HG02610 (cell line): ENCODE measurements around the gene RSPO1.

ENCODE experiments used
- ATAC-seq: cut with Tn5 transposase; IDR thresholded peaks from one replicate; pipeline ENCODE4 v1.9.1; 2021; ENCODE audit warnings: mild to moderate bottlenecking, moderate library complexity; ENCODE audit not compliant: unreplicated experiment

The RSPO1 gene

DNA sequence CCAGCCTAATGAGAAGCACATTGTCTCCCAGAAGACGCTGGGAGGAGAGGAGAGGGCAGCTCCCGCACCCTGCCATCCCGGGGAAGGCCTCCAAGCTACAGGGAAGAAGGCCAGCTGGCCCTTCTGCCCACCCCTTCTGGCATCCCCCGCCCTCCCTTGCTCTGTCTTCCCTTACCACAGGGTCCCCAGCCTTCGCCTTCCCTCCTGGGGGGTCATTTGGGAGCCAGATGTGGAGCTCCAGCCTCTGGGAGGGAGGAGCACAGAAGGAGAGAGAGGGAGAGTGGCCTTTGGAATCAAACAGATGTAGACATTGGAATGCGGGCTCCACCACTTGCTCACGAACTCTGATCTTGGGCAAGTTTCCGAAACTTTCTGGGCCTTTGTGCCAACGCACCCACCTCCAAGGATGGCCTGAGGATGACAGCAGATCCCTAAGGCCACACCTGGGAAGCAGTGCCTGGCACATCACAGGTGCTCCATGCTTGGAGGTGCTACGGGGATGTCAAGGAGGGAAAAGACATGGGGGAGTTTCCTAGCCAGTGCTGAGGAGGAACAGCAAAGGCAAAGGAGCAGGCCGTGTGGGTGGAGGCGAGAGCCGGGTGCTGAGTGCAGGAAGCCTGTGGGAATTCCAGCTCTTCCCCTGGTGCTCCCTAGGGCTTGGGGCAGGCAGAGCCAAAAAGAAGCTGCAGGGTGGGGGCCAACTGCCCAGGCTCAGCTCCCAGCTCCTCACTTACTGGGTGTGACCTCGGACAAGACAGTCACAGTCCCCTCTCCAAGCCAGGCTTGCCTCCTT, 23.1 kb upstream of the RSPO1 start:
- ATAC-seq: no peak

- no peak for ATAC-seq
Observed at GRCh38 chr1:37656881-37657280, 22.2 kb upstream of the RSPO1 start.

DNA sequence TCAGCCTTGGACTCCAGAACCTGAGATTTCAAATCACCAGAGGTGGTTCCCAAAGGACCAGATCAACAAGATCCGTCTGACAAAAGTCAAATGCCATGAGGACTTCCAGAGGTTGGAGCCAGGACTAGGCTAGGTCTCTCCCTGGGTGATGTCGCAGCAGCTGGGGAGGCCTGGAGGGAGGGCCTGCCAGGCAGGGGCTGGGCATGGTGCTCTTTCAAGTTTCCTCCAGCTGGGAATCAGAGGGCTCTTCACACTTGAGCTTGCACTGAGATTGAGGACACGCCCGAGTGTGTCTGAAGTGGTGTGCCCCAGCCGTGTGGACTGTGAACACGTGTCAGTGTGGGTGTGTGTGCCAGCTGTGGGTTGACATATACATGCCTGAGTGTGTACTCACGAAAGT, 21.3 kb upstream of the RSPO1 start:
- ATAC-seq: no peak

DNA sequence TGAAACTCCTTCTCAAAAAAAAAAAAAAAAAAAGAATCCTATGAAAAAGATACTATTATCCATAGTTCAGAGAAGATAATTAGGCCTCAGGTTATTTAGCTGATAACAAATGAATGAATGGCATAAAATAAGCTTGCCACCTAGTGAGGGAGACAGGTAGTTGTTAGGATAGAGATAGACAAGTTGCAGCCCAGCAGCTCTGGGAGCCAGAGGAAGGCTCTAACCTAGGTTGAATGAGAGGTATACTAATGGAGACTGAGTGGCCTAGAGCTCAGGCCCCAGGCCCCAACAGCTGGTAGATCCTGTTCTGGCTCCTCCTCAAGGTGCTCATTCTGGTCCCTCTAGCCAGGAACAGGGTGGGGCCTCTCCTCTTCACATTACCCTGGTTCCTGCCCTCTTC, 20.6 kb upstream of the RSPO1 start:
- ATAC-seq: no peak

- no peak for ATAC-seq
Observed at GRCh38 chr1:37653906-37654305, 19.2 kb upstream of the RSPO1 start.

DNA sequence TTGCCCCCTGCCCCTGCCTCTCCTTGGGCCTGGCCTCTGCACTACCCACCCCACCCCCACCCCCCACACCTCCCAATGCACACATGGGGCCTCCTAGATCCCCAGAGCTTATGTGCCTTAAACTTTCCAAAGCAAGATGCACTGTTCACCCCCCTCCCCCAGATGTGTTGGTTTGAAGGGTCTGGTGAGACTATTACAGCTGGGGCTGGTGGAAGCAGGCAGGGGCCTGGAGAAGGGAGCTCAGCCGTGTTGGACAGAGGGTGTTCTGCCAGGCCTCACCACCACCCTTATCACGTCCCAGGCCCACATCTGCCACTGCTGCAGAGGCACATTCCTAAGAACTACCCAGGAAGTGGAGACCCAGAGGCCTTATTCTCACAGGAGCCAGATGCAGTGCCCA, 18.3 kb upstream of the RSPO1 start:
- no peak for ATAC-seq

DNA sequence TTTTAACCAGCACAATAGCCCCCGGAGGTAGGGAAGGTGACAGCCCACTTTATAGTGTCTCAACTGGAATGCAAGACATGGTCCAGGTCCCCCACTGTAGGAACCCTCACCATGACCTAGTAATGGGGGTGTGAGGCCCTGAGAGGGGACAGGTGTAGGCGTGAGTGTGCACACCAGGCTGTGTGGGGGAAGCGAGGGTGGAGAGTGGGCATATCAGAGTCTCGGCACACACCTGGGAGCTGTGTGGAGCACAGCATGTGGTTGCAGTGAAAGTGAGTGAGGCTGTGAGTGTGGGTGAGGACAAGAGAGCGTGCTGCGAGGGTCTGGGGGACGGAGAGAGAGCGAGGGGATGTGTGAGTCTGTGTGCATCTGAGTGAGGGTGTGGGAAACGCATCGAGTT, 17.1 kb upstream of the RSPO1 start:
- no peak for ATAC-seq

DNA sequence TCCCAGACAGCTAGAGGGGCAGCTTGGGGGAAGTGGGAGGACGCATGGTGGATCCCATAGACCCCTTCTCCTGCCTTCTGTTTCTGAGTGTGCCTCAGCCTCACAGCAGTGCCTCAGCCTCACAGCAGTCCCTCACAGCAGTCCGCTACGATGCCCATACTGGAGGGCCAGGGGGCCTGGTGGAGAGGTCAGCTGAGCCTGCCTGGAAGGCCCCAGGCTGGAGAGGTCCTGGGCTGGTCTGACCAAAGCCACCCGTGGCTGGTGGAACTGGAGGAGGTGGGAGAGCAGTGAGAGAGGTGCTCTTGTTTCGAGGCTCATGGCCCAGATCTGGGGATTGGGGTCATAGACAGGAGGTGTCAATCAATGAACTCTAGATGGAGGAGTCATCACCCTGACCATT, 16.0 kb upstream of the RSPO1 start:
- ATAC-seq: no peak

DNA sequence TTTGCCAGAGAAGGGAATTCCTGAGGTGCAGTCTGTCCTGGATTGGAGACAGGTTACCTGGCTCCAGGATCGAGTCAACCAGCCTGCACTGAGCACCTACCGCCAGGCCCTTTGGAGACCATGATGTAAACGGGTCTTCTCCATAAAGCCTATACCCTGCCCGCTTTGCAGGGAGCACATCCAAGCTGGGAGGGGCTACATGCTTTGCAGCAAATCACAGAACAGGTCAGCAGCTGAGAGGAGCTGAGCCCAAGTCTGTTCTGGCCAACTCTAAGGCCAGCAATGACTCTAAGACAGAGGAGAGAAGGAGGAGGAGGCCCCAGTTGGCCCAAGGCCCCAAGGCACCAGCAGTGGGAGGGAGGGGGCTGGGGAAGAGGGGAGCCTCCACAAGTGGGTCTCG, 15.5 kb upstream of the RSPO1 start:
- no peak for ATAC-seq

DNA sequence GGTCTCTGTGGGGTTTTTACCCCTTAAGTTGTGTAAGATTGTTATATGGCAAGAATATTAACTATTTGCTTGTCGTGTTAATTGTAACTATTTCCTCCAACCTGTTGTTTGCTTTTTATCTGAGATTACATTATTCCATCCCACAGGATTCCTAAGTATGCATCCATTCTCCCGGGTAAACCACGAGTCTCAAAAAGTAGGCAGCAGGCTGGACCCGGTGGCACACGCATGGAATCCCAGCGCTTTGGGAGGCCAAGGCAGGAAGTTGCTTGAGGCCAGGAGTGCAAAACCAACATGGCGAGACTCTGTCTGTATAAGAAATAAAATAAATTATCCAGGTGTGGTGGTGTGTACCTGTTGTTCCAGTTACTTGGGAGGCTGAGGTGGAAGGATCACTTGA, 12.6 kb upstream of the RSPO1 start:
- ATAC-seq: no peak

GRCh38 chr1:37641059-37641458, 6.4 kb upstream of the RSPO1 start:
- no peak for ATAC-seq

DNA sequence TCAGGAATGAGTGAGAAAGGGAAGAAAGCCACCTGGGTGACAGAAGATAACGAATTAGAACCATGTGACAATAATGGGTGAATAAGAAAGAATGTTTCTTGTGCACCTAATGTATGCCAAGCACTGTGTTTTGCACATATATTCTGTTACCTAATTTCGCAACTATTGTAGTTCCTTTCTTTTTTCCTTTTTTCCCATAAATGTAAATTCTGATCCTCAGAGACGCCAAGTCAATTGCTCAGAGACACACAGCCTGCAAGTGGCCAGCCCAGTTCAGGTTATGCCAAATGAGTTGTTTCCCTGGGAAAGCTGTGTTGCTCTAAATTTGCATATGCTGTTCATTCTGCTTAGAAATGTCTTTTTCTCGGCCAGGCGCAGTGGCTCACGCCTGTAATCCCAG, 1.7 kb upstream of the RSPO1 start:
- ATAC-seq: no peak

GRCh38 chr1:37634992-37635902, 555 bp upstream of the RSPO1 start:
- no peak for ATAC-seq

DNA sequence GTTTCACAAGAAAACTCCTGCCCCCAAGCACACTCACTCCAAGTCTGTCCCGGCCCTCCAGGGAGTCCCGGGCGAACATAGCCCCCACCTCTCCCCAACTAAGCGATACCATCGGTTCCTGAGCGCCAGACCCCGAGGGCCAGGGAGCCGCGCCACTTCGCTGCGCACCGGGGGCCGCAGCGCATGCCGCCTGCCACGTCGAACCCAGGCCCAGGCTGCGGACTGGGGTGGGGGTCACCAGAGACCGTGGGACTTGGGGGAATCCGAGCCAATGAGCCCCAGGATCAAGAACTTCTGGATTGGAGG, 801 bp downstream of the RSPO1 start:
- ATAC-seq: no peak

DNA sequence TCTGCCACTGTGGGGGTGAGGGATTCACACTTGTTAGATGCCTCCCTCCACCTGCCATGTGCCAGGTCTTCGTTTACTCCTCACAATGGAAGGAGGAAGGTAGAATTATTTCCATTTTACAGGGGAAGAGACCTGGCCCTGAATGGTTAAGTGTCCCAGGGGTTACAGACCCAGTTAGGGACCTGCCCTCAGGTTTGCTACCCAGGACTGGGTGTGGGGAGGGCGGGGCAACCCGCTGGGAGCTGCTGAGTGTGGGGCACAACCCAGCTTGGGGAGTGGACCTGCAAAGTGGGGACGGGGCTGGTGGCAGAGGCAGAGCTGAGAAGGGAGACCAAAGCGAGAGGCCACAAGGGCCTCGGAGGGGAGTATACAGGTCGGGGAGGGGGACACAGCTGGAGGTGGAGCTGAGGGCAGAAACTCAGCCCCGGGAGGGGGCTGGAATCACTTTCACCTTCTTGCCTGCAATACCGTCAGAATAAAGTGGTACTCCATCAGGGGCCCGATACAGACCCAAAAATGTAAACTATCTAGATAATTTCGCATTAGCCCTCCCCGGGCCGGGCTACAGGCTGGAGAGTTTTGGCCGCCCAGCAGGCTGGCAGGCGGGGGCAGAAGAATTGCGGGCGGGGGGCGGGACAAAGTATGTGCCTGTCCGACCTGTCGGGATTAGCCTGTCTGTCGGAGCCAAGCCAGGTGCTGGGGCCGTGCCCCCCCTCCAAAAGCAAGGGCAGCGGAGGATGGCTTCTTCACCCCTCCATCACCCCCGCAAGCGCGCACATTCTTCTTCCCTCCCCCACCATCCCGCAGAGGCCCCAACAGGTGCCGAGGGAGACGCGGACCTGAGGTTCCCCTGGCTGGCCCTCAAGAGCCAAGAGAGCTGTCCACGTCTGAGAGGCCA, 1.4 kb downstream of the RSPO1 start:
- ATAC-seq: no peak

- no peak for ATAC-seq
Observed at GRCh38 chr1:37631036-37631435, 3.7 kb downstream of the RSPO1 start.

DNA sequence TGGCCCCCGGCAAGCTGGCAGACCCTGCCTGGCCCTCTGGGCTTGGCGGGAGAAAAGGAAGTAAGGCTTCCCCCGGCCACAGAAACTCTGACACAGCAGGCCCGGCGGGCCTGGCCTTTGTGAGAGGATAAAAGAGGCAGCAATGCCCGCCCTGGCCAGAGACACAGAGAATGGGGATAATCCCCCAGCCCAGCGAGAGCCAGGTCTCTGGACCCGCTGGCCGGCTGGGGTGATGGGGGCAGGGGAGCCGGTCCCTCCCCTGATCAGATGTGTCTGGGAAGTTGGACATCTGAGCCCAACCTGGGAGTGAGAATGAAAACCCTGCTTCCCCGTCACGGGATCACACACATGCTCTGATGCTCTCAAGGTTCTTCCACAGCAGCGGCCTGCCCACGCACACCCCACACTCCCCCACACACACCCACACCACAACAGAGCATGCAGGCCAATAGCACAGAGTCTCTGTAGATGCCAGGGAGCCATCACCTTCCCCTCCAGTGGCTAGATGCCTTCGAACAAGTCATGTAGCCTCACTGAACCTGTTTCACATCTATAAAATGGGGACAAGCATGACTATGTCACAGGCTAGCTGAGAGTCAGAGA, 4.2 kb downstream of the RSPO1 start:
- ATAC-seq: no peak

DNA sequence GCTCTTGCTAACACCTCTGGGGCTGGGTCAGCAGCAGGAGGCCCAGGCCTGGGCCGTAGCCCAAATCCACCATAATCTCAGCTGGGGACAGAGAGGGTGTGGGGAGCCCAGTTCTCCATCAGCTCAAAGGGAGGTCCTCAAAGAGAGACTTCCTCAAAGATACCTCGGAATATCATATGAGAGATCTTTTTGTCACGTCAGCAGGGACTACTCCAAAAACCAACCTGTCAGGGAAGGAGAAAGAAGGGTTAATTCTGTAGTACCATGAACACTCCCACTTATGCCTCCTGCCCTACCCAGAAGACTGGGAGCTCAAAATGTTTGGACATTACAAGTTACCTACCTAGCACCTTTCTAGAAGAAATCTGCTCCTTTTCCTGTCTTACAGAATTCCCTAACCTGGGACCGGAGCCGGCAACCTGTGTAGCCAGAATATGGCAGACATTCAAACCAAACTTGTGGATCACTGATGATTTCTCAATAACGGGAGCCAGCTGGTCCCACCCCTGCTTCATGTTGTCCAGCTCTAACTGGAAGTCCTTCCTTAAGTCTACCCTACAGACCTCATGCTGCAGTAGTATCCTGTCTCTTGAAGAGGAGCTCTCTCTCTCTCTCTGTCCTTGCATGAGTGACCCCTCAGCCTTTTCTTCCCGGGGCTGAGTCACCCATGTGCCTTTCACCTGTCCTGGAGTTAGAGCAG, 4.8 kb downstream of the RSPO1 start:
- ATAC-seq: no peak

DNA sequence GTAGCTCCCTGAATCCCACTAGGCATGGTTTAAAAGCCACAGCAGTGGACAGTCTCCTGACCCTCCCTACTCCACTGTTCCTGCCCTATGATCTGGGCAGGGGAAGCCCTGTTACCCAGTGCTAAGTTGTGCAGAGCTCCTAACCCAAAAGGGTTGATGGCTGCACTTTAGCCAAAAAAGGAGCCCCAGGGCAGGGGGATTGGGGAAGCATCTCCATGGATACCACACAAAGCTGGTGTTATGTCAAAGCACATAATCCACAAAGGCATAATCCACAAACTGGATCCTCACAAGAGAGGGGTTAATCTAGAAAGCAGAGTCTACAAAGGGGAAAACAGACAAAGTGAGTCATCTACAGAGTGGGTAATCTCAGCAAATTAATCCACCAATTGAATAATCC, 5.7 kb downstream of the RSPO1 start:
- no peak for ATAC-seq

DNA sequence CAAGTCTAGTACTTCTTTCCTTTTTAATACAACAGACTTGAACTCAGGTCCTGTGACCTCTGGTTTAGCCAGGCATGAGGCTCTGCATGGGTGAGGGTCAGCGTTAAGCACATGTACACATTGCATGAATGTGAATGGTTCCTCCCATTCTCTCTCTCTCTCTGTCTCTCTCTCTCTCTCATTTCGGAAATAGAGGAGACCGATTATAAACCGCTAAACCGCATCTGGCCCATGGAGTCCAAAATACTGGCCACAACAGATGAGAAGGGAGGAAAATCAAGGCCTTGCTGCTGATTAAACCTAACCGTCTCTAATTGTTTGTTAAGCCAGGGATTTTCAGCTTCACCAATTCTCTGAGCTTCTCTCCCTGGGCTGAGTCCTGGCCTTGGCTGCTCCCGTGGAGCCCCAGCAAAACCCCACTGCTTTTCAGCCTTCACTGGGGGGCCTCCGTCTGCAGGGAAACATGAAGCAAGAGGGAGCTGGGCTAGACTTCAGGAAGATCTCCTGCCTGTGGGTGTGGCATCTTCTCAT, 6.6 kb downstream of the RSPO1 start:
- no peak for ATAC-seq
